H9 (cell line): ENCODE results near the gene SUN2. TPM values are rescaled to one million over a fixed set of nuclear protein-coding genes. Genes with fewer than 3 reads are reported as not detected.

Experiments used
- DNase-seq: peaks from one replicate; pipeline ENCODE4 v3.0.0-alpha.2; 2017
- H2AFZ ChIP-seq: one replicate; pipeline ENCODE4 v1.6.1; 2013; ENCODE audit warnings: mild to moderate bottlenecking, low read length, control low read depth, moderate library complexity
- H2AK5ac ChIP-seq: 2 replicates; pipeline ENCODE4 v1.6.1; 2013; ENCODE audit warnings: low read length, control low read depth, mixed read lengths; ENCODE audit not compliant: insufficient read length
- H2BK120ac ChIP-seq: one replicate; pipeline ENCODE4 v1.6.1; 2013; ENCODE audit warnings: low read depth, mild to moderate bottlenecking, low read length, control low read depth, inconsistent platforms; ENCODE audit not compliant: poor library complexity, severe bottlenecking
- H2BK12ac ChIP-seq: 2 replicates; pipeline ENCODE4 v1.6.1; 2013; ENCODE audit warnings: low read length, control low read depth, mixed read lengths, low read depth; ENCODE audit not compliant: insufficient read length
- H2BK15ac ChIP-seq: 2 replicates; pipeline ENCODE4 v1.6.1; 2013; ENCODE audit warnings: low read depth, low read length, control low read depth
- H2BK20ac ChIP-seq: one replicate; pipeline ENCODE4 v1.6.1; 2013; ENCODE audit warnings: low read depth, mild to moderate bottlenecking, low read length, control low read depth, inconsistent platforms; ENCODE audit not compliant: poor library complexity, severe bottlenecking
- H2BK5ac ChIP-seq: 2 replicates; pipeline ENCODE4 v1.6.1; 2013; ENCODE audit warnings: low read length, control low read depth, mixed read lengths; ENCODE audit not compliant: insufficient read length
- H3K14ac ChIP-seq: 2 replicates; pipeline ENCODE4 v1.6.1; 2013; ENCODE audit warnings: low read length, control low read depth; ENCODE audit not compliant: insufficient read depth
- H3K18ac ChIP-seq: 2 replicates; pipeline ENCODE4 v1.6.1; 2013; ENCODE audit warnings: low read depth, mild to moderate bottlenecking, mixed read lengths, low read length, control low read depth; ENCODE audit not compliant: insufficient read length
- H3K23ac ChIP-seq: 2 replicates; pipeline ENCODE4 v1.6.1; 2013; ENCODE audit warnings: low read length, control low read depth, mixed read lengths, low read depth; ENCODE audit not compliant: insufficient read length
- H3K23me2 ChIP-seq: 2 replicates; pipeline ENCODE4 v1.6.1; 2013; ENCODE audit warnings: low read depth, mild to moderate bottlenecking, mixed read lengths, low read length, control low read depth; ENCODE audit not compliant: insufficient read length, poor library complexity, severe bottlenecking
- H3K27ac ChIP-seq: 2 replicates; pipeline ENCODE4 v1.5.1; 2013; ENCODE audit warnings: low read length, control low read depth, mixed read lengths, low read depth; ENCODE audit not compliant: insufficient read length
- H3K27me3 ChIP-seq: 2 replicates; pipeline ENCODE4 v1.6.1; 2013; ENCODE audit warnings: low read length, control low read depth, inconsistent platforms; ENCODE audit not compliant: insufficient read depth
- H3K4ac ChIP-seq: 2 replicates; pipeline ENCODE4 v1.6.1; 2013; ENCODE audit warnings: low read depth, mild to moderate bottlenecking, control low read depth, inconsistent platforms, low read length, moderate library complexity
- H3K4me1 ChIP-seq: 2 replicates; pipeline ENCODE4 v1.6.1; 2013; ENCODE audit warnings: low read length, control low read depth, inconsistent platforms; ENCODE audit not compliant: insufficient read depth
- H3K4me2 ChIP-seq: 2 replicates; pipeline ENCODE4 v1.6.1; 2013; ENCODE audit warnings: low read length, control low read depth, mixed read lengths; ENCODE audit not compliant: insufficient read length, insufficient read depth
- H3K56ac ChIP-seq: 2 replicates; pipeline ENCODE4 v1.6.1; 2013; ENCODE audit warnings: low read depth, mild to moderate bottlenecking, mixed read lengths, low read length, control low read depth; ENCODE audit not compliant: insufficient read length
- H3K79me1 ChIP-seq: 2 replicates; pipeline ENCODE4 v1.6.1; 2013; ENCODE audit warnings: low read depth, mild to moderate bottlenecking, moderate library complexity, low read length, control low read depth, inconsistent platforms; ENCODE audit not compliant: insufficient read depth, poor library complexity, severe bottlenecking
- H3K79me2 ChIP-seq: 2 replicates; pipeline ENCODE4 v1.6.1; 2013; ENCODE audit warnings: low read length, control low read depth, inconsistent platforms; ENCODE audit not compliant: insufficient read depth
- H3K9ac ChIP-seq: 2 replicates; pipeline ENCODE4 v1.6.1; 2013; ENCODE audit warnings: low read length, control low read depth, mixed read lengths; ENCODE audit not compliant: insufficient read length; ENCODE audit errors: extremely low read depth
- H3K9me3 ChIP-seq: one replicate; pipeline ENCODE4 v1.6.1; 2013; ENCODE audit warnings: low read depth, low read length, inconsistent platforms; ENCODE audit not compliant: control insufficient read depth
- H3T11ph ChIP-seq: one replicate; pipeline ENCODE4 v1.6.1; 2013; ENCODE audit warnings: mild to moderate bottlenecking, low read length, control low read depth, inconsistent platforms
- H4K20me1 ChIP-seq: one replicate; pipeline ENCODE4 v1.6.1; 2013; ENCODE audit not compliant: control insufficient read depth, insufficient read length, insufficient read depth
- H4K5ac ChIP-seq: 2 replicates; pipeline ENCODE4 v1.6.1; 2013; ENCODE audit warnings: low read depth, mild to moderate bottlenecking, mixed read lengths, low read length, control low read depth; ENCODE audit not compliant: insufficient read length
- H4K8ac ChIP-seq: replicated peaks from 2 replicates; pipeline ENCODE4 v1.6.1; 2013; ENCODE audit warnings: low read length, control low read depth, mixed read lengths, low read depth; ENCODE audit not compliant: insufficient read length
- H4K91ac ChIP-seq: 2 replicates; pipeline ENCODE4 v1.6.1; 2013; ENCODE audit warnings: low read depth, mild to moderate bottlenecking, moderate library complexity, mixed read lengths, low read length, control low read depth; ENCODE audit not compliant: insufficient read length
- H3K27ac Mint-ChIP-seq, 3 experiments: 2 replicates in 2 of 3; 3 replicates in 1 of 3; pipeline ENCODE4 v1.8.0; 2020 to 2021; ENCODE audit warnings: mixed read lengths in 3 of 3, mild to moderate bottlenecking in 1 of 3, moderate library complexity in 1 of 3
- H3K27me3 Mint-ChIP-seq: 2 replicates; pipeline ENCODE4 v1.8.0; 2021; ENCODE audit warnings: low read depth, mild to moderate bottlenecking, moderate library complexity, mixed read lengths
- H3K36me3 Mint-ChIP-seq, 3 experiments: 2 replicates in 2 of 3; 3 replicates in 1 of 3; pipeline ENCODE4 v1.8.0; 2020 to 2021; ENCODE audit warnings: low read depth in 3 of 3, mixed read lengths in 3 of 3; ENCODE audit not compliant: insufficient read depth in 1 of 3
- H3K4me1 Mint-ChIP-seq, 2 experiments: 2 replicates each; pipeline ENCODE4 v1.8.0; 2020; ENCODE audit warnings: mixed read lengths in 2 of 2
- H3K4me3 Mint-ChIP-seq, 2 experiments: 2 replicates in 1 of 2; 3 replicates in 1 of 2; pipeline ENCODE4 v1.8.0; 2020 to 2021; ENCODE audit warnings: mild to moderate bottlenecking in 2 of 2, mixed read lengths in 2 of 2, moderate library complexity in 1 of 2
- H3K9me3 Mint-ChIP-seq, 2 experiments: 2 replicates in 1 of 2; 3 replicates in 1 of 2; pipeline ENCODE4 v1.8.0; 2020; ENCODE audit warnings: mild to moderate bottlenecking in 2 of 2, mixed read lengths in 2 of 2, moderate library complexity in 1 of 2
- CTCF ChIP-seq: fragments of 200-600 bp; sonication (generic); conservative IDR thresholded peaks from 3 replicates; pipeline ENCODE4 v1.8.0; 2021; ENCODE audit warnings: antibody characterized with exemption, mild to moderate bottlenecking
- WGBS: extraction: QIAGEN DNeasy Blood & Tissue Kit; methylation state at CpG from one replicate; pipeline ENCODE4 v1.1.7; 2013; ENCODE audit warnings: missing lambda C conversion rate, low lambda C conversion rate, mixed read lengths; ENCODE audit not compliant: insufficient read length; ENCODE audit errors: extremely low coverage; 5-methylcytosine and 5-hydroxymethylcytosine counted together
- total RNA-seq: library from RNA; stranded (reverse); gene quantifications from 2 replicates; pipeline ENCODE4 v1.2.1, GENCODE V29; 2021

The SUN2 gene
- total RNA-seq, 1 experiment from 2014 or later: 12.0 TPM

DNA sequence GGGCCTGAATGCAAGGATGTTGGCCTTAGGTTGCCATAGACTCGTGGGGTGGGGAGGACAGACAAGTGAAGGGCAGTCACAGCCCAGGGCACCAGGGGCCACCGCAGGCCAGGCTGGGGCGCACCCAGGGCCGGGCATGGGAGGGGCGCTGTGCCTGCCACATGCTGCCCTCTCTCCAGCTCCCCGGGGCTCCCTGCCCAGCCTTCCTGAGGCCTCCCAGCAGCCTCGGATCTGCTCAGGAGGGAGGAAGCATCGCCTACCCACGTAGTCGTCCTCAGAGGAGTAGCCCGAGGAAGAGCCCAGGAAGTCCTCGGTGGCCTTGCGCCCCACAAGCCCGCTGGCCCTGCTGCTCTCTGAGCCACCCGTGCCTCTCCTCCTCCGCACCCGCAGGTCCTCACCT, 5.2 kb downstream of the SUN2 start:
- no CpG with 5 or more reads among the region's 17 CpGs for WGBS

More for the DNA sequence above, 5.2 kb downstream of the SUN2 start:
- Histone ChIP-seq H4K20me1 (no peaks in the 10 kb centered on the region), H3K9ac (no peak overlapping the region), H2BK120ac (no peak overlapping the region), H3K23ac (no peak overlapping the region), H3K27ac (no peak overlapping the region), H3K4me1 (peaks cover 5% of the 10 kb centered on the region; the same call in 1 of the 2 replicates), H3K18ac (no peak overlapping the region), H3K56ac (no peak overlapping the region), H3K4me2 (no peak overlapping the region), H3K9me3 (no peaks in the 10 kb centered on the region), H4K5ac (no peak overlapping the region), H3K79me2 (no peaks in the 10 kb centered on the region), H3K14ac (no peak overlapping the region), H4K91ac (no peak overlapping the region), H3K27me3 (no peaks in the 10 kb centered on the region; the same call in 1 of the 2 replicates), H2BK5ac (no peak overlapping the region), H2AK5ac (no peak overlapping the region), H3K79me1 (no peaks in the 10 kb centered on the region), H2BK20ac (no peak overlapping the region), H2AFZ (no peak overlapping the region), H2BK15ac (no peak overlapping the region), H3T11ph (no peak overlapping the region), H4K8ac (no peak overlapping the region), H3K4ac (no peak overlapping the region), H3K23me2 (peaks cover 9% of the 10 kb centered on the region), H2BK12ac (no peak overlapping the region)
- Mint-ChIP-seq H3K36me3 (peaks cover 0 to 23% (median 5%) of the 10 kb centered on the region in 3 experiments; a peak in 4 of 7 replicates), H3K27ac (no peak overlapping the region), H3K9me3 (no peaks in the 10 kb centered on the region), H3K27me3 (peaks cover 2% of the 10 kb centered on the region; the same call in 1 of the 2 replicates), H3K4me3 (no peak overlapping the region), H3K4me1 (peaks cover 15 to 16% of the 10 kb centered on the region in 2 experiments)
- no peak for TF ChIP-seq CTCF
- no peak for DNase-seq
